ENCODE measurements around the gene SYCE3.

DNA sequence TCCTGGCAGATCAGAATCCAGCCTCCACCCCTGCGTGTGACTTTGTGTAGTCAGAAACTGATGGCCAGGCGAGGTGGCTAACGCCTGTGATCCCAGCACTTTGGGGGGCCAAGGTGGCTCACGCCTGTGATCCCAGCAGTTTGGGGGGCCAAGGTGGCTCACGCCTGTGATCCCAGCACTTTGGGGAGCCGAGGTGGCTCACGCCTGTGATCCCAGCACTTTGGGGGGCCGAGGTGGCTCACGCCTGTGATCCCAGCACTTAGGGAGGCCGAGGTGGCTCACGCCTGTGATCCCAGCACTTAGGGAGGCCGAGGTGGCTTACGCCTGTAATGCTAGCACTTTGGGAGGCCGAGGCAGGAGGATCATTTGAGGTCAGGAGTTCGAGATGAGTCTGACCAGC, 49.5 kb downstream of the SYCE3 start:
- TF ChIP-seq CTCF (conservative IDR thresholded peaks at IDR 0.05; ENCODE audit: low read length) (no peak), EZH2phosphoT487 (IDR thresholded peaks at IDR 0.05; ENCODE audit: borderline replicate concordance, low read depth, low read length) (no peak)

All from OCI-LY7 (cell line).